Heart left ventricle (tissue), 13 donors: ENCODE results near the gene CHSY3.

Experiments
- CTCF ChIP-seq, 12 donors: fragments of 200-600 bp; sonication (generic) in 4 of 12; IDR thresholded peaks; one replicate each; pipeline versions ENCODE4 v1.5.0 to v1.8.0; 2018 to 2022; ENCODE audit warnings: antibody characterized with exemption in 12 of 12, mild to moderate bottlenecking in 5 of 12
- POLR2A ChIP-seq, 2 donors: fragments of 450-650 bp; IDR thresholded peaks; one replicate each; pipeline ENCODE4 v1.6.1; 2017; ENCODE audit warnings: antibody characterized with exemption in 2 of 2, mild to moderate bottlenecking in 2 of 2, moderate library complexity in 2 of 2
- donor health status: ischemic (EF 13 %, LVEDD 7.1; RV severe dilation, severe dysfunction).
- donor health status: DM: no; HTN: yes; CAD: no.
- donor health status: DM: no; HTN: no; CAD: no.
- donor health status: ischemic (EF 25% LVEDD 6.9; RV normal size, moderate dysfunction).
- donor health status: ischemic (EF 25% LVEDD 5.7; RV mildly dilated, moderate dysfunction).
- donor health status: ischemic (EF 35%, LVEDD 5.7; RV mildly dilated, moderate dysfunction).
- donor health status: nonischemic (EF 11% LVEDD 7.7; RV severe dilation, severe dysfunction).
- donor health status: DM: yes; HTN: yes; CAD: no.
- donor health status: PGD.
- donor health status: ischemic (EF 29% LVEDD 5.4; RV normal size, mild dysfunction).
- donor health status: nonischemic (EF 23%, LVEDD 6.1; RV moderate dilation, normal function).

- TF ChIP-seq CTCF (IDR thresholded peaks at IDR 0.05) (no peak), POLR2A (IDR thresholded peaks at IDR 0.05) (no peak)
Measured at GRCh38 chr5:129945028-129945427, 40.8 kb downstream of the CHSY3 start.
